Ishikawa (cell line): Measurements from ENCODE around the gene FRRS1.

ENCODE experiments used
- CEBPB ChIP-seq: IDR thresholded peaks from 2 replicates; pipeline ENCODE4 v1.6.1; 2012
- CREB1 ChIP-seq: IDR thresholded peaks from 2 replicates; pipeline ENCODE4 v1.6.1; 2012; ENCODE audit warnings: low read depth
- EGR1 ChIP-seq: IDR thresholded peaks from 2 replicates; pipeline ENCODE4 v1.6.1; 2012
- EP300 ChIP-seq: IDR thresholded peaks from 2 replicates; pipeline ENCODE4 v1.6.1; 2012; ENCODE audit warnings: borderline replicate concordance
- FOXM1 ChIP-seq: IDR thresholded peaks from 2 replicates; pipeline ENCODE4 v1.6.1; 2012; ENCODE audit warnings: low read depth, borderline replicate concordance
- NFIC ChIP-seq: IDR thresholded peaks from 2 replicates; pipeline ENCODE4 v1.6.1; 2012
- RAD21 ChIP-seq: IDR thresholded peaks from 2 replicates; pipeline ENCODE4 v1.6.1; 2012; ENCODE audit warnings: low read depth
- TAF1 ChIP-seq: IDR thresholded peaks from 2 replicates; pipeline ENCODE4 v1.6.1; 2012; ENCODE audit warnings: low read depth, mild to moderate bottlenecking
- TCF12 ChIP-seq: IDR thresholded peaks from 2 replicates; pipeline ENCODE4 v1.6.1; 2012; ENCODE audit warnings: low read depth
- TEAD4 ChIP-seq: IDR thresholded peaks from 2 replicates; pipeline ENCODE4 v1.6.1; 2012
- YY1 ChIP-seq: IDR thresholded peaks from 2 replicates; pipeline ENCODE4 v1.6.1; 2012; ENCODE audit warnings: low read depth
- ZBTB7A ChIP-seq: IDR thresholded peaks from 2 replicates; pipeline ENCODE4 v1.6.1; 2012; ENCODE audit warnings: low read depth
- TF ChIP-seq, protein P1 (sequence below): IDR thresholded peaks from 2 replicates; pipeline ENCODE4 v1.6.1; 2012
- TF ChIP-seq, protein P2 (sequence below): IDR thresholded peaks from 2 replicates; pipeline ENCODE4 v1.6.1; 2012
- TF ChIP-seq, protein P3 (sequence below): IDR thresholded peaks from 2 replicates; pipeline ENCODE4 v1.6.1; 2012; ENCODE audit warnings: low read depth, mild to moderate bottlenecking

The FRRS1 gene

DNA sequence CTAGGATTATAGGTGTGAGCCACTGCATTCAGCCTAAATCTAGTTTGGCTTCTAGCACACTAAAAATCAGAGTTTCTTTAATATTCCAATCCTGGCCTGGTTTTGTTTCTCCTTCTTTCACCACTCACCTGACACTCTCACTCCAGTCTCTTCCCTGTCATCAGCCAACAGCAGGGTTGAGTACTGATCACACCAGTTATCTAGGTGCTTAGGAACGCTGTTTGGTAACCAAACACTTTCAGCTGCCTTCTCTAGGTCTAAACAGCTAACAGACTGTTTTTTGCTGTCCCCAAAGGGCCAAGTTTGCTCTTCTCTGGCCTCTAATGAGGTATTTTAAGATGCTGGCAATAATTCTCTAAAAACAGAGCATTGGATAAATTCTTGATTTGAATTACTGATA lies 17.7 kb upstream of the FRRS1 start:
- TF ChIP-seq, protein P1, sequence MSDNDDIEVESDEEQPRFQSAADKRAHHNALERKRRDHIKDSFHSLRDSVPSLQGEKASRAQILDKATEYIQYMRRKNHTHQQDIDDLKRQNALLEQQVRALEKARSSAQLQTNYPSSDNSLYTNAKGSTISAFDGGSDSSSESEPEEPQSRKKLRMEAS, result no peak
- TF ChIP-seq TCF12, result no peak
- TF ChIP-seq FOXM1, result no peak
- no peak for TF ChIP-seq EP300
- no peak for TF ChIP-seq TEAD4
- no peak for TF ChIP-seq TAF1
- no peak for TF ChIP-seq YY1
- TF ChIP-seq EGR1, result no peak
- TF ChIP-seq ZBTB7A, result no peak
- no peak for TF ChIP-seq CEBPB
- TF ChIP-seq NFIC, result no peak
- no peak for TF ChIP-seq RAD21
- TF ChIP-seq, protein P2, sequence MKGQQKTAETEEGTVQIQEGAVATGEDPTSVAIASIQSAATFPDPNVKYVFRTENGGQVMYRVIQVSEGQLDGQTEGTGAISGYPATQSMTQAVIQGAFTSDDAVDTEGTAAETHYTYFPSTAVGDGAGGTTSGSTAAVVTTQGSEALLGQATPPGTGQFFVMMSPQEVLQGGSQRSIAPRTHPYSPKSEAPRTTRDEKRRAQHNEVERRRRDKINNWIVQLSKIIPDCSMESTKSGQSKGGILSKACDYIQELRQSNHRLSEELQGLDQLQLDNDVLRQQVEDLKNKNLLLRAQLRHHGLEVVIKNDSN, result no peak
- TF ChIP-seq, protein P3, sequence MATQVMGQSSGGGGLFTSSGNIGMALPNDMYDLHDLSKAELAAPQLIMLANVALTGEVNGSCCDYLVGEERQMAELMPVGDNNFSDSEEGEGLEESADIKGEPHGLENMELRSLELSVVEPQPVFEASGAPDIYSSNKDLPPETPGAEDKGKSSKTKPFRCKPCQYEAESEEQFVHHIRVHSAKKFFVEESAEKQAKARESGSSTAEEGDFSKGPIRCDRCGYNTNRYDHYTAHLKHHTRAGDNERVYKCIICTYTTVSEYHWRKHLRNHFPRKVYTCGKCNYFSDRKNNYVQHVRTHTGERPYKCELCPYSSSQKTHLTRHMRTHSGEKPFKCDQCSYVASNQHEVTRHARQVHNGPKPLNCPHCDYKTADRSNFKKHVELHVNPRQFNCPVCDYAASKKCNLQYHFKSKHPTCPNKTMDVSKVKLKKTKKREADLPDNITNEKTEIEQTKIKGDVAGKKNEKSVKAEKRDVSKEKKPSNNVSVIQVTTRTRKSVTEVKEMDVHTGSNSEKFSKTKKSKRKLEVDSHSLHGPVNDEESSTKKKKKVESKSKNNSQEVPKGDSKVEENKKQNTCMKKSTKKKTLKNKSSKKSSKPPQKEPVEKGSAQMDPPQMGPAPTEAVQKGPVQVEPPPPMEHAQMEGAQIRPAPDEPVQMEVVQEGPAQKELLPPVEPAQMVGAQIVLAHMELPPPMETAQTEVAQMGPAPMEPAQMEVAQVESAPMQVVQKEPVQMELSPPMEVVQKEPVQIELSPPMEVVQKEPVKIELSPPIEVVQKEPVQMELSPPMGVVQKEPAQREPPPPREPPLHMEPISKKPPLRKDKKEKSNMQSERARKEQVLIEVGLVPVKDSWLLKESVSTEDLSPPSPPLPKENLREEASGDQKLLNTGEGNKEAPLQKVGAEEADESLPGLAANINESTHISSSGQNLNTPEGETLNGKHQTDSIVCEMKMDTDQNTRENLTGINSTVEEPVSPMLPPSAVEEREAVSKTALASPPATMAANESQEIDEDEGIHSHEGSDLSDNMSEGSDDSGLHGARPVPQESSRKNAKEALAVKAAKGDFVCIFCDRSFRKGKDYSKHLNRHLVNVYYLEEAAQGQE, result no peak
- TF ChIP-seq CREB1, result no peak

DNA sequence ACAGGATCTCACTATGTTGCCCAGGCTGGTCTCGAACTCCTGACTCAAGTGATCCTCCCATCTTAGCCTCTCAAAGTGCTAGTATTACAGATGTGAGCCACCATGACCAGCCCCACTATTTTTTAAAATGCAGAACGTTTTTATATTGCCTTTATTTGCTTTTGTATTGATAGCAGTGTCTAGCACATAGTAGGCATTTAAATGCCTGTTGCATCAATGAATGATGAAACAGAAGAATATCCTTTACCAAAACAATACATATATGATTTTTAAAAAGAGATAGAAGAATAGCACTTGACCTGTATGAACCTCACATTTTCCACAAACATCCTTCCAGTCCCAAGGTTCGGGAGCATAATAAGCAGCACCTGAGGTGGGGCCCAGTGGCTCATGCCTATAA lies 16.5 kb upstream of the FRRS1 start:
- no peak for TF ChIP-seq TCF12
- TF ChIP-seq, protein P2, result no peak
- TF ChIP-seq ZBTB7A, result no peak
- no peak for TF ChIP-seq TEAD4
- TF ChIP-seq, protein P1, result no peak
- no peak for TF ChIP-seq EP300
- TF ChIP-seq FOXM1, result no peak
- TF ChIP-seq TAF1, result no peak
- TF ChIP-seq EGR1, result no peak
- TF ChIP-seq YY1, result no peak
- TF ChIP-seq, protein P3, result no peak
- TF ChIP-seq RAD21, result no peak
- no peak for TF ChIP-seq NFIC
- TF ChIP-seq CREB1, result no peak
- TF ChIP-seq CEBPB, result no peak

DNA sequence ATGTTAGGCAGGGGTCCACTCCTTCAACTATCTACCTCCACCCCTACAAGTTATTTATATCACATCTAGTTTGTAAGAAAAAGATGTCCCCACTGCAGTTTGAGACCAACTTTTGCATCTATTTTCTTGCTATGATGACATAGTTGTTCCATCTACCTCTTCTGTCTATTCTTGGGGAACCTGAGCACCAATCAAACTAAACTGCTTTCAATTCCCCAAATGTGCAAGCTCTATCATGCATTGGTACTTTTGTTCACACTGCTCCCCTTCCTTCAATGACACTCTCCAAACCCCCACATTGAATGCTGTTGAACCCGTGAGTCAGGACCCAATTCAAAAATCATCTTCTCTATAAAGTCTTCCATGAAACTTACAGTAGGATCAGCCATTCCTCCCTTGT lies 16.0 kb upstream of the FRRS1 start:
- no peak for TF ChIP-seq CEBPB

DNA sequence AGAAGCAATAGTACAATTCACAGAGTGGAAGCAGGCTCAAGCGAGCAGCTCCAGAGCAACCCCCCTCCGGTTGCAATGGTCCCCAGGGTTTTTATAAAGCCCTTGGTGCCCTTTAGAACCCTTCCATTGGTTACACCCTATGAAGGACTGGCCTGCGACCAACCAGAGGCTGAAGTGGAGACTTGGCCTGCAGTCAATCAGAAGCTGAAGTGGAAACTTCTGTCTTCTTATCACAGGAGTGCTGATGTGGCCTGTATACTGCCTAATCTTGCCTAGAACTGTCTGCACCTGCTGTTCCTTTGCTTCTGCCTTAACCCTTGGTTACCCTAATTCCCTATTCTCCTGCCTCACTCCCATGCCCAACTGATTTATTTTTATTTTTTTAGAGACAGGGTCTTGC lies 15.4 kb upstream of the FRRS1 start:
- TF ChIP-seq TAF1 (no peak), RAD21 (no peak)

DNA sequence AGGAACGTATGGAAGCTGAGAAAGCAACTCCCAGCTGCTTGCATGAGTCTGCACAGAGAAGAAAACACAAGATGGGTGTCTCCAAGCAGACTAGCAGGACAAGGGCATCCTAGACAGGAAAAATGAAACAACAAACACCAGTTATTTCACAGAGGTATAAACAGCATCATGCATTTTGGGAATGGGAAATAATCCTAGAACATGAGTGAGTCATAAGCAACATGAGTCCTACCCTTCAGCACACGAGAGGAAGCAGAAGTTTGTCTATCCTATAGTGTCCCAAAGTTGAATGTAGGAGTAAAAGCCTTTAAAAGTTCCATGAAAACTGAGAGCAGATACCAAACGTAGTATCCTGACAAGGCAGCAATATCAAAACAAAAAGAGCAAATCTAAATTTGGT lies 11.3 kb upstream of the FRRS1 start:
- no peak for TF ChIP-seq CEBPB
- no peak for TF ChIP-seq RAD21
- TF ChIP-seq, protein P2, result no peak
- TF ChIP-seq EP300, result no peak
- no peak for TF ChIP-seq CREB1
- no peak for TF ChIP-seq ZBTB7A
- TF ChIP-seq EGR1, result no peak
- TF ChIP-seq FOXM1, result no peak
- TF ChIP-seq, protein P3, result no peak
- no peak for TF ChIP-seq TCF12
- TF ChIP-seq YY1, result no peak
